NB4 (cell line): Measurements from ENCODE around the gene BID.

Experiments
- CTCF ChIP-seq: IDR thresholded peaks from one replicate; pipeline ENCODE4 v1.5.1; 2012; ENCODE audit warnings: low read depth, low read length
- POLR2A ChIP-seq: IDR thresholded peaks from 2 replicates; pipeline ENCODE4 v1.6.1; 2011; ENCODE audit warnings: mild to moderate bottlenecking; ENCODE audit not compliant: insufficient read length; ENCODE audit errors: extremely low read depth

- TF ChIP-seq CTCF, result no peak
- no peak for TF ChIP-seq POLR2A
Measured at GRCh38 chr22:17796695-17797094, 22.4 kb upstream of the BID start.
